ENCODE measurements around the gene TMEM163. TPM values are rescaled to one million over a fixed set of nuclear protein-coding genes. Genes with fewer than 3 reads are reported as not detected.

TMEM163 gene
- total RNA-seq, 2 experiments from 2014 or later = 0.51 TPM; not detected in 1

- H3K4me3 ChIP-seq (ENCODE audit: low read depth, low read length, poor library complexity, severe bottlenecking) = no peak overlapping the region
- intact Hi-C loops (cut with micrococcal nuclease; ENCODE audit: unreplicated experiment) = no loop called here
- ChIA-PET POLR2A (no interaction called here), CTCF (ENCODE audit: unreplicated experiment) (interaction anchor here (0.6 kb wide), 1 partner anchor 380 kb away, joined by 3 read pairs; no protein-coding TSS in a partner anchor)
- H3K27ac ChIP-seq (ENCODE audit: low read depth, low read length, poor library complexity, severe bottlenecking) = no peak overlapping the region
- H4K20me1 ChIP-seq (ENCODE audit: insufficient read depth, low read length) = no peaks in the 10 kb centered on the region
- H2AFZ ChIP-seq (ENCODE audit: low read length) = no peak overlapping the region
- no peaks in the 10 kb centered on the region for H3K36me3 ChIP-seq (ENCODE audit: insufficient read depth, low read length)
- no peaks in the 10 kb centered on the region for H3K79me2 ChIP-seq (ENCODE audit: insufficient read depth, low read depth, low read length)
- H3K9me2 ChIP-seq (ENCODE audit: insufficient read depth, low read length) = no peaks in the 10 kb centered on the region
- no peak overlapping the region for H3K4me2 ChIP-seq (ENCODE audit: low read length)
- BruUV-seq (replicated peaks) = no TSS peak
- H3K4me1 ChIP-seq (ENCODE audit: insufficient read depth, low read length, poor library complexity, severe bottlenecking) = no peaks in the 10 kb centered on the region
- TF ChIP-seq EZH2phosphoT487 (IDR thresholded peaks at IDR 0.05; ENCODE audit: borderline replicate concordance, low read depth, low read length) (no peak), CTCF (conservative IDR thresholded peaks at IDR 0.05; ENCODE audit: low read length) (no peak)
- DNase-seq (ENCODE audit: low spot score) = no peak
- no peaks in the 10 kb centered on the region for H3K9me3 ChIP-seq (ENCODE audit: low read length)
These were observed 260.3 kb downstream of the TMEM163 start for GRCh38 chr2:134458473-134458853.

GRCh38 chr2:134457765-134458472 is 260.9 kb downstream of the TMEM163 start:
- DNase-seq (ENCODE audit: low spot score) = no peak
- Histone ChIP-seq H3K4me1 (ENCODE audit: insufficient read depth, low read length, poor library complexity, severe bottlenecking) (no peaks in the 10 kb centered on the region), H3K27ac (ENCODE audit: low read depth, low read length, poor library complexity, severe bottlenecking) (no peak overlapping the region), H3K36me3 (ENCODE audit: insufficient read depth, low read length) (no peaks in the 10 kb centered on the region), H3K79me2 (ENCODE audit: insufficient read depth, low read depth, low read length) (no peaks in the 10 kb centered on the region), H4K20me1 (ENCODE audit: insufficient read depth, low read length) (no peaks in the 10 kb centered on the region), H3K4me2 (ENCODE audit: low read length) (no peak overlapping the region), H3K4me3 (ENCODE audit: low read depth, low read length, poor library complexity, severe bottlenecking) (no peak overlapping the region), H3K9me3 (ENCODE audit: low read length) (no peaks in the 10 kb centered on the region), H3K9me2 (ENCODE audit: insufficient read depth, low read length) (no peaks in the 10 kb centered on the region), H2AFZ (ENCODE audit: low read length) (no peak overlapping the region)
- ChIA-PET CTCF (ENCODE audit: unreplicated experiment) (interaction anchor here (0.6 kb wide), 1 partner anchor 380 kb away, joined by 3 read pairs; no protein-coding TSS in a partner anchor), POLR2A (no interaction called here)
- BruUV-seq (replicated peaks) = no TSS peak
- TF ChIP-seq CTCF (conservative IDR thresholded peaks at IDR 0.05; ENCODE audit: low read length) (no peak), EZH2phosphoT487 (IDR thresholded peaks at IDR 0.05; ENCODE audit: borderline replicate concordance, low read depth, low read length) (no peak)
- intact Hi-C loops (cut with micrococcal nuclease; ENCODE audit: unreplicated experiment) = no loop called here

DNA sequence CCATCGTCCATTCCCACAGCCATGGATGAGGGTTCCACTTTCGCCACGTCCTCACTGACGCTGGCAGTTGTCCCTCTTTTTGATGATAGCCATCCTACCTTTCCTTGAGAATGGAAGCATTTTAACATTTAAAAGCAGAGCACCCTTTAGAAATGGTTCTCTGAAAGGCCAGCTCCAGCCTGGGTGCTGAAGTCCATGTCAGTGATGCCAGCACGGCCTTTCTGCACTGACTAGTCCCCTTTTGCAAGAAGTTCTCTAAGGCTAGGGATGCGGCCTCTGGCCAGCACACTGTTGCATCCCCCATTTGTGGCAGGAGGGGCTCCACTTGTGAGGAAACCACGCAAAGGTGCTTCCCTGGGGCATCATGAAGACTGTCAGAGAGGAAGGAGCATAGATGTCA is 261.4 kb downstream of the TMEM163 start:
- H4K20me1 ChIP-seq (ENCODE audit: insufficient read depth, low read length) = no peaks in the 10 kb centered on the region
- H3K9me2 ChIP-seq (ENCODE audit: insufficient read depth, low read length) = no peaks in the 10 kb centered on the region
- no peaks in the 10 kb centered on the region for H3K36me3 ChIP-seq (ENCODE audit: insufficient read depth, low read length)
- DNase-seq (ENCODE audit: low spot score) = no peak
- POLR2A ChIA-PET = no interaction called here
- no peak overlapping the region for H3K27ac ChIP-seq (ENCODE audit: low read depth, low read length, poor library complexity, severe bottlenecking)
- no peak overlapping the region for H2AFZ ChIP-seq (ENCODE audit: low read length)
- H3K4me1 ChIP-seq (ENCODE audit: insufficient read depth, low read length, poor library complexity, severe bottlenecking) = no peaks in the 10 kb centered on the region
- no peak overlapping the region for H3K4me3 ChIP-seq (ENCODE audit: low read depth, low read length, poor library complexity, severe bottlenecking)
- TF ChIP-seq CTCF (conservative IDR thresholded peaks at IDR 0.05; ENCODE audit: low read length) (no peak), EZH2phosphoT487 (IDR thresholded peaks at IDR 0.05; ENCODE audit: borderline replicate concordance, low read depth, low read length) (no peak)
- H3K79me2 ChIP-seq (ENCODE audit: insufficient read depth, low read depth, low read length) = no peaks in the 10 kb centered on the region
- intact Hi-C loops (cut with micrococcal nuclease; ENCODE audit: unreplicated experiment) = no loop called here
- no peaks in the 10 kb centered on the region for H3K9me3 ChIP-seq (ENCODE audit: low read length)
- CTCF ChIA-PET (ENCODE audit: unreplicated experiment) = no interaction called here
- no TSS peak for BruUV-seq (replicated peaks)
- no peak overlapping the region for H3K4me2 ChIP-seq (ENCODE audit: low read length)

Data from OCI-LY7 (cell line).